ENCODE results near the gene RIMBP2.

Gene RIMBP2

GRCh38 chr12:130398100-130398848, 317.8 kb downstream of the RIMBP2 start:
- no peak for DNase-seq

GRCh38 chr12:130396667-130397066, 319.4 kb downstream of the RIMBP2 start:
- no peak for DNase-seq

GRCh38 chr12:130394906-130395305, 321.2 kb downstream of the RIMBP2 start:
- DNase-seq: no peak

- no peak for DNase-seq
Observed at GRCh38 chr12:130391186-130391585, 324.9 kb downstream of the RIMBP2 start.

- DNase-seq: no peak
Observed at GRCh38 chr12:130385193-130385592, 330.9 kb downstream of the RIMBP2 start.

GRCh38 chr12:130384234-130384633, 331.9 kb downstream of the RIMBP2 start:
- no peak for DNase-seq

GRCh38 chr12:130382818-130383217, 333.3 kb downstream of the RIMBP2 start:
- no peak for DNase-seq

- no peak for DNase-seq
Observed at GRCh38 chr12:130375296-130376287, 340.5 kb downstream of the RIMBP2 start.

GRCh38 chr12:130374083-130374482, 342.0 kb downstream of the RIMBP2 start:
- DNase-seq: no peak

GRCh38 chr12:130372936-130373335, 343.2 kb downstream of the RIMBP2 start:
- no peak for DNase-seq

GRCh38 chr12:130371296-130371695, 344.8 kb downstream of the RIMBP2 start:
- no peak for DNase-seq

- no peak for DNase-seq
Observed at GRCh38 chr12:130369816-130370215, 346.3 kb downstream of the RIMBP2 start.

- DNase-seq: no peak
Observed at GRCh38 chr12:130367523-130367922, 348.6 kb downstream of the RIMBP2 start.

- DNase-seq: no peak
Observed at GRCh38 chr12:130367003-130367402, 349.1 kb downstream of the RIMBP2 start.

- no peak for DNase-seq
Observed at GRCh38 chr12:130366159-130366558, 349.9 kb downstream of the RIMBP2 start.

GRCh38 chr12:130364578-130364977, 351.5 kb downstream of the RIMBP2 start:
- DNase-seq: no peak

- DNase-seq: no peak
Observed at GRCh38 chr12:130362060-130362459, 354.0 kb downstream of the RIMBP2 start.

- no peak for DNase-seq
Observed at GRCh38 chr12:130357729-130358330, 358.3 kb downstream of the RIMBP2 start.

- no peak for DNase-seq
Observed at GRCh38 chr12:130357241-130357640, 358.9 kb downstream of the RIMBP2 start.

GRCh38 chr12:130356222-130356621, 359.9 kb downstream of the RIMBP2 start:
- no peak for DNase-seq

- no peak for DNase-seq
Observed at GRCh38 chr12:130354407-130354806, 361.7 kb downstream of the RIMBP2 start.

GRCh38 chr12:130353081-130353480, 363.0 kb downstream of the RIMBP2 start:
- no peak for DNase-seq

GRCh38 chr12:130351326-130351725, 364.8 kb downstream of the RIMBP2 start:
- DNase-seq: no peak
